ENCODE data around the gene GSG1L.

The GSG1L gene

GRCh38 chr16:28092721-28093384 is 29.3 kb upstream of the GSG1L start:
- DNase-seq, result no peak

- DNase-seq, result no peak
Observed at GRCh38 chr16:28091656-28092055, 28.1 kb upstream of the GSG1L start.

- DNase-seq, result no peak
Observed at GRCh38 chr16:28090646-28091377, 27.3 kb upstream of the GSG1L start.

- no peak for DNase-seq
Observed at GRCh38 chr16:28089992-28090365, 26.5 kb upstream of the GSG1L start.

- DNase-seq, result no peak
Observed at GRCh38 chr16:28089205-28089991, 25.9 kb upstream of the GSG1L start.

- DNase-seq, result no peak
Observed at GRCh38 chr16:28087675-28088300, 24.3 kb upstream of the GSG1L start.

- no peak for DNase-seq
Observed at GRCh38 chr16:28087140-28087660, 23.7 kb upstream of the GSG1L start.

GRCh38 chr16:28086186-28087139 is 22.9 kb upstream of the GSG1L start:
- DNase-seq, result no peak

GRCh38 chr16:28085389-28086171 is 22.1 kb upstream of the GSG1L start:
- no peak for DNase-seq

GRCh38 chr16:28084209-28084608 is 20.7 kb upstream of the GSG1L start:
- no peak for DNase-seq

GRCh38 chr16:28082624-28083023 is 19.1 kb upstream of the GSG1L start:
- no peak for DNase-seq

- no peak for DNase-seq
Observed at GRCh38 chr16:28081391-28081968, 18.0 kb upstream of the GSG1L start.

GRCh38 chr16:28078261-28078660 is 14.7 kb upstream of the GSG1L start:
- no peak for DNase-seq

GRCh38 chr16:28073836-28074235 is 10.3 kb upstream of the GSG1L start:
- DNase-seq, result no peak

GRCh38 chr16:28072087-28072486 is 8.6 kb upstream of the GSG1L start:
- no peak for DNase-seq

GRCh38 chr16:28069971-28070794 is 6.7 kb upstream of the GSG1L start:
- no peak for DNase-seq

- DNase-seq, result no peak
Observed at GRCh38 chr16:28068976-28069375, 5.5 kb upstream of the GSG1L start.

- no peak for DNase-seq
Observed at GRCh38 chr16:28067604-28068379, 4.3 kb upstream of the GSG1L start.

Data from right kidney (tissue), 1 donor.